HepG2 (cell line): ENCODE measurements around the gene PLIN3. TPM values are rescaled to one million over a fixed set of nuclear protein-coding genes. Genes with fewer than 3 reads are reported as not detected.

Experiments
- AHR ChIP-seq: IDR thresholded peaks from 2 replicates; pipeline ENCODE4 v1.6.1; 2018; ENCODE audit warnings: missing genetic modification reagents, missing compliant biosample characterization
- CHD2 ChIP-seq: IDR thresholded peaks from 2 replicates; pipeline ENCODE4 v1.6.1; 2011; ENCODE audit warnings: low read depth, low read length, improper control_type of control experiment
- CSRNP1 ChIP-seq: sonication (generic); formaldehyde crosslinking; IDR thresholded peaks from 2 replicates; pipeline ENCODE4 v1.8.1; 2023; ENCODE audit warnings: mild to moderate bottlenecking, missing genetic modification reagents
- HMGA1 ChIP-seq: sonication (generic); formaldehyde crosslinking; conservative IDR thresholded peaks from 2 replicates; pipeline ENCODE4 v1.4.0; 2020; ENCODE audit warnings: missing genetic modification reagents
- HOXA5 ChIP-seq: sonication (generic); formaldehyde crosslinking; IDR thresholded peaks from 2 replicates; pipeline ENCODE4 v1.4.0; 2020; ENCODE audit warnings: missing genetic modification reagents
- KDM5B ChIP-seq: sonication (generic); formaldehyde crosslinking; IDR thresholded peaks from 2 replicates; pipeline ENCODE4 v1.4.0; 2020; ENCODE audit warnings: missing genetic modification reagents, mild to moderate bottlenecking, borderline replicate concordance
- KLF6 ChIP-seq: IDR thresholded peaks from 2 replicates; pipeline ENCODE4 v1.8.0; 2016; ENCODE audit warnings: missing biosample characterization, missing genetic modification reagents
- RNF2 ChIP-seq: fragments of 450-650 bp; conservative IDR thresholded peaks from 2 replicates; pipeline ENCODE4 v1.6.1; 2016; ENCODE audit warnings: low read depth
- TBX2 ChIP-seq: sonication (generic); formaldehyde crosslinking; IDR thresholded peaks from 2 replicates; pipeline ENCODE4 v1.5.0; 2020; ENCODE audit warnings: missing genetic modification reagents, mild to moderate bottlenecking, borderline replicate concordance
- XBP1 ChIP-seq: sonication (generic); formaldehyde crosslinking; IDR thresholded peaks from 2 replicates; pipeline ENCODE4 v1.5.0; 2020; ENCODE audit warnings: missing genetic modification reagents
- ZBTB4 ChIP-seq: sonication (generic); formaldehyde crosslinking; IDR thresholded peaks from 2 replicates; pipeline ENCODE4 v1.4.0; 2020; ENCODE audit warnings: missing genetic modification reagents, mild to moderate bottlenecking, borderline replicate concordance
- ZBTB42 ChIP-seq: sonication (generic); formaldehyde crosslinking; IDR thresholded peaks from 2 replicates; pipeline ENCODE4 v1.5.0; 2020; ENCODE audit warnings: mild to moderate bottlenecking, missing genetic modification reagents
- ZNF263 ChIP-seq: sonication (generic); formaldehyde crosslinking; IDR thresholded peaks from 2 replicates; pipeline ENCODE4 v1.4.0; 2020; ENCODE audit warnings: missing genetic modification reagents
- ZNF317 ChIP-seq: sonication (generic); formaldehyde crosslinking; IDR thresholded peaks from 2 replicates; pipeline ENCODE4 v1.5.0; 2020; ENCODE audit warnings: mild to moderate bottlenecking, missing genetic modification reagents
- ZNF784 ChIP-seq: sonication (generic); formaldehyde crosslinking; IDR thresholded peaks from 2 replicates; pipeline ENCODE4 v1.5.1; 2020; ENCODE audit warnings: missing genetic modification reagents, mild to moderate bottlenecking, borderline replicate concordance
- polyA plus RNA-seq, 8 experiments: library from polyadenylated mRNA; depleted of rRNA in 3 of 8; stranded (reverse) in 7 of 8; unstranded in 1 of 8; fragments of >200 nt; fragmentation: Illumina TruSeq in 4 of 8; extraction: Trizol in 4 of 8; gene quantifications; 2 replicates each; pipeline versions ENCODE4 v1.2.1 to v1.2.3, GENCODE V29; 2011 to 2016; ENCODE audit warnings: low read depth in 4 of 8, missing spikeins in 1 of 8, mixed read lengths in 1 of 8; ENCODE audit not compliant: insufficient read depth in 1 of 8
- total RNA-seq, 5 experiments: library from RNA; depleted of rRNA; stranded (reverse); fragments of >200 nt; fragmentation: Illumina TruSeq; extraction: Trizol; gene quantifications; 2 replicates each; pipeline ENCODE4 v1.2.3, GENCODE V29; 2016; ENCODE audit warnings: low read depth in 1 of 5
- TF ChIP-seq, protein P1 (sequence below): sonication (generic); formaldehyde crosslinking; conservative IDR thresholded peaks from 2 replicates; pipeline ENCODE4 v1.4.0; 2020; ENCODE audit warnings: mild to moderate bottlenecking, missing genetic modification reagents, moderate library complexity

PLIN3 gene
- total and polyA plus RNA-seq, 2 of the 13 experiments (the other 11 are each of a cell fraction or from before 2014, with no cell fraction given): 49.3 to 57.9 TPM

DNA sequence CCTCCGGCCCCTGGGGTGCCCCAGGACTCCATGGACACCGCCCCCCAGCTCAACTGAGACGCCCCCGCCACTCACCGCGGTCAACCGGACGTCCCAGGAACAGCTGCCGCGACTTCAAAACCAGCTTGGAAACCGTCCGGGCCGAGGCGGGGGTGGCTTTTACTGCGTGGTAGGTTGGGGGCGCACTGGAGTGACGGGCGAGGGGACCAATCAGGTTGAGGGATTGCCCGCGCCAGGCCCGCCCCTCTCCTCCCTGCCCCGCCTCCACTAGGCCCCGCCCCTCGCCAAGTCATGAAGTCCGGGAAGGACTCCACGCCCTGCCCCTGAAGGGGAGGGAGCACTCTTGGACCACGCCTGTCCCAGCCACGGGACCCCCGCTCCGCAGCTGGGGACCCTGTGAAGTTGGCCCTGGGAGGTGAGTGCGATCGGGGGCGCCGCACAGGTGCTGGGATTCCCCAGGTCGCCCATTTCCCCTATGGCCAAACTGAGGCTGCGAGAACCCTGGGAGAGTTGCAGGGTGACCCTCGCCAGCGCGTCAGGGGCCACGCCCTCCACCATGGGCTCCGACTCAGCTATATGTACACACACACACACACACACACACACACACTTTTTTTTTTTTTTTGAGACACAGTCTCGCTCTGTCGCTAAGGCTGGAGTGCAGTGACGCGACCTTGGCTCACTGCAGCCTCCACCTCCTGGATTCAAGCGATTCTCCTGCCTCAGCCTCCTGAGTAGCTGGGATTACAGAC lies at the start of gene PLIN3 (continued):
- TF ChIP-seq RNF2 (no peak), CSRNP1 (CRISPR knock-in tag) (no peak; the same call in 1 of the 2 replicates), KDM5B (CRISPR knock-in tag) (peak; percentile 58; the same call in 1 of the 2 replicates), TBX2 (CRISPR knock-in tag) (peak; percentile 64), HOXA5 (CRISPR knock-in tag) (no peak), ZNF784 (CRISPR knock-in tag) (peak; percentile 49; the same call in 1 of the 2 replicates), XBP1 (CRISPR knock-in tag) (peak; percentile 14; the same call in 1 of the 2 replicates), CHD2 (no peak), ZBTB4 (no peak), ZNF263 (peak; percentile 89), ZBTB42 (CRISPR knock-in tag) (no peak), ZNF317 (CRISPR knock-in tag) (0 out of 2 replicates have a peak, but pooled peaks have one; percentile 16), KLF6 (CRISPR knock-in tag) (no peak), AHR (no peak), HMGA1 (CRISPR knock-in tag) (no peak)
- TF ChIP-seq, protein P1, sequence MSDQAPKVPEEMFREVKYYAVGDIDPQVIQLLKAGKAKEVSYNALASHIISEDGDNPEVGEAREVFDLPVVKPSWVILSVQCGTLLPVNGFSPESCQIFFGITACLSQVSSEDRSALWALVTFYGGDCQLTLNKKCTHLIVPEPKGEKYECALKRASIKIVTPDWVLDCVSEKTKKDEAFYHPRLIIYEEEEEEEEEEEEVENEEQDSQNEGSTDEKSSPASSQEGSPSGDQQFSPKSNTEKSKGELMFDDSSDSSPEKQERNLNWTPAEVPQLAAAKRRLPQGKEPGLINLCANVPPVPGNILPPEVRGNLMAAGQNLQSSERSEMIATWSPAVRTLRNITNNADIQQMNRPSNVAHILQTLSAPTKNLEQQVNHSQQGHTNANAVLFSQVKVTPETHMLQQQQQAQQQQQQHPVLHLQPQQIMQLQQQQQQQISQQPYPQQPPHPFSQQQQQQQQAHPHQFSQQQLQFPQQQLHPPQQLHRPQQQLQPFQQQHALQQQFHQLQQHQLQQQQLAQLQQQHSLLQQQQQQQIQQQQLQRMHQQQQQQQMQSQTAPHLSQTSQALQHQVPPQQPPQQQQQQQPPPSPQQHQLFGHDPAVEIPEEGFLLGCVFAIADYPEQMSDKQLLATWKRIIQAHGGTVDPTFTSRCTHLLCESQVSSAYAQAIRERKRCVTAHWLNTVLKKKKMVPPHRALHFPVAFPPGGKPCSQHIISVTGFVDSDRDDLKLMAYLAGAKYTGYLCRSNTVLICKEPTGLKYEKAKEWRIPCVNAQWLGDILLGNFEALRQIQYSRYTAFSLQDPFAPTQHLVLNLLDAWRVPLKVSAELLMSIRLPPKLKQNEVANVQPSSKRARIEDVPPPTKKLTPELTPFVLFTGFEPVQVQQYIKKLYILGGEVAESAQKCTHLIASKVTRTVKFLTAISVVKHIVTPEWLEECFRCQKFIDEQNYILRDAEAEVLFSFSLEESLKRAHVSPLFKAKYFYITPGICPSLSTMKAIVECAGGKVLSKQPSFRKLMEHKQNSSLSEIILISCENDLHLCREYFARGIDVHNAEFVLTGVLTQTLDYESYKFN (CRISPR knock-in tag): 0 out of 2 replicates have a peak, but pooled peaks have one; percentile 29
